Pancreas (tissue), 10 donors: ENCODE measurements around the gene PLD4. TPM values are rescaled to one million over a fixed set of nuclear protein-coding genes. Genes with fewer than 3 reads are reported as not detected.
A peak's percentile ranks its signal among the peaks of the same experiment; 100 is the strongest.

Source experiments
- ATAC-seq, 4 donors: fragments of 200-7000 bp; cut with Tn5 transposase; one replicate each; pipeline versions ENCODE4 v1.8.0 to v1.9.1; 2020; ENCODE audit warnings: mild to moderate bottlenecking in 4 of 4, moderate library complexity in 4 of 4
- DNase-seq, 6 donors: peaks; one replicate each; pipeline ENCODE4 v3.0.0-alpha.2; 2020
- FAIRE-seq: peaks from 2 replicates; lab custom pipeline; 2012; peaks lifted over from hg19 to GRCh38; lab: Jason Lieb, UNC
- H3K27ac ChIP-seq, 4 donors: fragments of 200-600 bp; sonication (generic); 1 replicate in 3 of 4; 2 replicates in 1 of 4; pipeline versions ENCODE4 v1.5.0 to v1.8.0; 2020
- H3K27me3 ChIP-seq, 4 donors: fragments of 200-600 bp; one replicate each; pipeline ENCODE4 v1.8.0; 2021
- H3K36me3 ChIP-seq, 3 donors: fragments of 200-600 bp; sonication (generic) in 1 of 3; one replicate each; pipeline versions ENCODE4 v1.5.0 to v1.8.0; 2020 to 2021
- H3K4me1 ChIP-seq, 3 donors: fragments of 200-600 bp; one replicate each; pipeline ENCODE4 v1.8.0; 2021
- H3K4me3 ChIP-seq, 4 donors: fragments of 200-600 bp; sonication (generic) in 2 of 4; one replicate each; pipeline versions ENCODE4 v1.5.0 to v1.8.0; 2020 to 2021
- H3K9me3 ChIP-seq, 4 donors: fragments of 200-600 bp; one replicate each; pipeline ENCODE4 v1.8.0; 2021
- CTCF ChIP-seq, 4 donors: fragments of 200-600 bp; sonication (generic) in 3 of 4; IDR thresholded peaks; one replicate each; pipeline versions ENCODE4 v1.5.0 to v1.8.0; 2021; ENCODE audit warnings: antibody characterized with exemption in 4 of 4
- WGBS, 2 donors: extraction: QIAGEN DNeasy Blood & Tissue Kit; methylation state at CpG; one replicate each; pipeline ENCODE4 v1.1.7; 2013; 5-methylcytosine and 5-hydroxymethylcytosine counted together
- intact Hi-C, 3 donors: fragments of 100-400 bp; cut with DNase I; formaldehyde crosslinking; loops; one replicate each; pipeline versions ENCODE4 v1.11.1 to v1.14.2; 2022
- polyA plus RNA-seq, 2 donors: library from polyadenylated mRNA; stranded (reverse); fragments of 200-250 nt; gene quantifications; one replicate each; pipeline ENCODE4 v1.2.3, GENCODE V29; 2013
- total RNA-seq, 6 donors: library from RNA; stranded (reverse); fragmentation: NEBNext Ultra II Directional in 4 of 6; extraction: Animal tissue kit (Norgen Biotek cat#: 25700) in 4 of 6; gene quantifications; one replicate each; pipeline versions ENCODE4 v1.2.1 to v1.2.4, GENCODE V29; 2021 to 2023
- donor health status: healthy with polysubstance abuse.
- donor health status: DM: no; HTN: no; CAD: no; lungs with moderate emphysema.
- donor health status: DM: no; HTN: no; CAD: no.
- donor health status: control.
- donor health status: control.
- donor health status: Bipolar disorder and iron deficiency.
- donor health status: DM: yes; HTN: yes; CAD: no.
- donor health status: DM: no; HTN: no; CAD: no.
- donor health status: DM: no; HTN: no; CAD: no.
- donor health status: DM: yes; HTN: yes; CAD: no.

Gene PLD4
- total RNA-seq (10 to 100 TPM in 1 of 6 donors, 1 to 10 TPM in 2, under 1 TPM in 3; 0.19 to 12.5 (median 0.91) TPM), polyA plus RNA-seq (under 1 TPM; 0.49 to 0.52 TPM)

GRCh38 chr14:104924421-104925213 lies at the start of gene PLD4:
TSS of gene PLD4 (plus strand) at chr14:104924879. CDS start at chr14:104927141, 2,262 bp downstream.
- TF ChIP-seq CTCF (IDR thresholded peaks at IDR 0.05), result no peak
- Histone ChIP-seq H3K27me3 (no peaks in the 10 kb centered on the region), H3K36me3 (no peaks in the 10 kb centered on the region), H3K4me3 (no peak within 1 kb of the TSS), H3K27ac (no peak within 1 kb of the TSS), H3K9me3 (no peaks in the 10 kb centered on the region), H3K4me1 (no peaks in the 10 kb centered on the region)
- WGBS, 2 donors, result 80 to 87% methylated on average over 14 of the region's 14 CpGs
- ATAC-seq, result peak in 1 of 4 donors; percentile 24
- DNase-seq, result peak in 2 of 6 donors; percentile 37 to 53
- intact Hi-C loops, result no loop called here
- FAIRE-seq, result no peak

GRCh38 chr14:104875412-104875751 lies 49.3 kb upstream of the PLD4 start:
- TF ChIP-seq CTCF (IDR thresholded peaks at IDR 0.05), result no peak
- 92 to 97% methylated on average over 13 of the region's 13 CpGs for WGBS, 2 donors
- H3K27me3 ChIP-seq, result no peaks in the 10 kb centered on the region
- FAIRE-seq (no peak), DNase-seq (peak in 3 of 6 donors; percentile 33 to 70 (median 43)), ATAC-seq (no peak)
- no peak overlapping the region for H3K27ac ChIP-seq
- intact Hi-C loops, result no loop called here
- peaks cover 0 to 13% (median 0%) of the 10 kb centered on the region in 3 donors for H3K36me3 ChIP-seq
- no peaks in the 10 kb centered on the region for H3K9me3 ChIP-seq
- H3K4me1 ChIP-seq, result no peaks in the 10 kb centered on the region
- no peak overlapping the region for H3K4me3 ChIP-seq

- no peak overlapping the region for H3K4me3 ChIP-seq
- TF ChIP-seq CTCF (IDR thresholded peaks at IDR 0.05), result no peak
- H3K36me3 ChIP-seq, result peaks cover 0 to 18% (median 0%) of the 10 kb centered on the region in 3 donors
- DNase-seq, result peak in 2 of 6 donors; percentile 35 to 52
- no peaks in the 10 kb centered on the region for H3K4me1 ChIP-seq
- intact Hi-C loops, result no loop called here
- no peak for FAIRE-seq
- H3K9me3 ChIP-seq, result no peaks in the 10 kb centered on the region
- H3K27me3 ChIP-seq, result no peaks in the 10 kb centered on the region
- no peak for ATAC-seq
- H3K27ac ChIP-seq, result no peak overlapping the region
- WGBS, 2 donors, result 80 to 85% methylated on average over 7 to 8 of the region's 8 CpGs
Measured at GRCh38 chr14:104875811-104876210, 48.9 kb upstream of the PLD4 start.

GRCh38 chr14:104876251-104876699 lies 48.4 kb upstream of the PLD4 start:
- Histone ChIP-seq H3K27ac (no peak overlapping the region), H3K9me3 (no peaks in the 10 kb centered on the region), H3K4me3 (no peak overlapping the region), H3K27me3 (no peaks in the 10 kb centered on the region), H3K4me1 (no peaks in the 10 kb centered on the region), H3K36me3 (peaks cover 0 to 19% (median 0%) of the 10 kb centered on the region in 3 donors)
- TF ChIP-seq CTCF (IDR thresholded peaks at IDR 0.05), result no peak
- intact Hi-C loops, result no loop called here
- FAIRE-seq (no peak), DNase-seq (peak in 2 of 6 donors; percentile 59 to 69), ATAC-seq (peak; percentile 46 to 76 (median 62))
- 92 to 95% methylated on average over 8 of the region's 8 CpGs for WGBS, 2 donors
